HEK293 (cell line): ENCODE data around the gene TACC2.

Source experiments
- BCL11B ChIP-seq: fragments of 450-650 bp; formaldehyde crosslinking; IDR thresholded peaks from 2 replicates; pipeline ENCODE4 v1.5.1; 2016; ENCODE audit warnings: low read depth, missing biosample characterization, missing genetic modification characterization
- KLF10 ChIP-seq: fragments of 450-650 bp; IDR thresholded peaks from 2 replicates; pipeline ENCODE4 v1.5.1; 2018; ENCODE audit warnings: missing biosample characterization, mild to moderate bottlenecking, missing genetic modification characterization
- KLF8 ChIP-seq: fragments of 450-650 bp; formaldehyde crosslinking; IDR thresholded peaks from 2 replicates; pipeline ENCODE4 v1.5.1; 2016; ENCODE audit warnings: missing biosample characterization, missing genetic modification characterization
- RBAK ChIP-seq: fragments of 450-650 bp; formaldehyde crosslinking; IDR thresholded peaks from 2 replicates; pipeline ENCODE4 v1.5.1; 2016; ENCODE audit warnings: missing biosample characterization, missing genetic modification characterization
- ZBTB17 ChIP-seq: fragments of 450-650 bp; formaldehyde crosslinking; IDR thresholded peaks from 2 replicates; pipeline ENCODE4 v1.5.1; 2016; ENCODE audit warnings: missing biosample characterization, missing genetic modification characterization
- ZBTB20 ChIP-seq: fragments of 450-650 bp; formaldehyde crosslinking; IDR thresholded peaks from 2 replicates; pipeline ENCODE4 v1.5.1; 2016; ENCODE audit warnings: missing biosample characterization, missing genetic modification characterization
- ZBTB48 ChIP-seq: fragments of 450-650 bp; formaldehyde crosslinking; IDR thresholded peaks from 2 replicates; pipeline ENCODE4 v1.5.1; 2016; ENCODE audit warnings: missing biosample characterization, missing genetic modification characterization
- ZFHX2 ChIP-seq: fragments of 450-650 bp; formaldehyde crosslinking; conservative IDR thresholded peaks from 2 replicates; pipeline ENCODE4 v1.5.1; 2016; ENCODE audit warnings: missing biosample characterization, missing genetic modification characterization
- ZNF184 ChIP-seq: fragments of 450-650 bp; IDR thresholded peaks from 2 replicates; pipeline ENCODE4 v1.5.1; 2018; ENCODE audit warnings: missing biosample characterization, mild to moderate bottlenecking, missing genetic modification characterization
- ZNF2 ChIP-seq: fragments of 450-650 bp; formaldehyde crosslinking; IDR thresholded peaks from 2 replicates; pipeline ENCODE4 v1.5.1; 2016; ENCODE audit warnings: missing biosample characterization, missing genetic modification characterization
- ZNF354C ChIP-seq: fragments of 450-650 bp; formaldehyde crosslinking; IDR thresholded peaks from 2 replicates; pipeline ENCODE4 v1.5.1; 2016; ENCODE audit warnings: missing biosample characterization, missing genetic modification characterization, low read depth, borderline replicate concordance
- ZNF366 ChIP-seq: fragments of 450-650 bp; formaldehyde crosslinking; conservative IDR thresholded peaks from 2 replicates; pipeline ENCODE4 v1.5.1; 2016; ENCODE audit warnings: missing biosample characterization, missing genetic modification characterization
- ZNF416 ChIP-seq: fragments of 450-650 bp; formaldehyde crosslinking; IDR thresholded peaks from 2 replicates; pipeline ENCODE4 v1.5.1; 2016; ENCODE audit warnings: missing biosample characterization, missing genetic modification characterization
- ZNF423 ChIP-seq: fragments of 450-650 bp; formaldehyde crosslinking; IDR thresholded peaks from 2 replicates; pipeline ENCODE4 v1.5.1; 2016; ENCODE audit warnings: missing biosample characterization, missing genetic modification characterization
- ZNF473 ChIP-seq: fragments of 450-650 bp; formaldehyde crosslinking; IDR thresholded peaks from 2 replicates; pipeline ENCODE4 v1.5.1; 2017; ENCODE audit warnings: missing biosample characterization, missing genetic modification characterization
- ZNF549 ChIP-seq: fragments of 450-650 bp; IDR thresholded peaks from 2 replicates; pipeline ENCODE4 v1.5.1; 2018; ENCODE audit warnings: missing biosample characterization, missing genetic modification characterization, mild to moderate bottlenecking, inconsistent platforms, moderate library complexity
- ZNF560 ChIP-seq: fragments of 450-650 bp; formaldehyde crosslinking; IDR thresholded peaks from 2 replicates; pipeline ENCODE4 v1.5.1; 2017; ENCODE audit warnings: missing biosample characterization, missing genetic modification characterization, borderline replicate concordance
- ZNF626 ChIP-seq: fragments of 450-650 bp; sonication (Bioruptor Pico); formaldehyde crosslinking; IDR thresholded peaks from 2 replicates; pipeline ENCODE4 v1.5.1; 2018; ENCODE audit warnings: missing biosample characterization, missing genetic modification characterization, inconsistent platforms
- ZNF629 ChIP-seq: fragments of 450-650 bp; formaldehyde crosslinking; IDR thresholded peaks from 2 replicates; pipeline ENCODE4 v1.5.1; 2017; ENCODE audit warnings: missing biosample characterization, missing genetic modification characterization
- ZNF791 ChIP-seq: fragments of 450-650 bp; formaldehyde crosslinking; IDR thresholded peaks from 2 replicates; pipeline ENCODE4 v1.5.1; 2016; ENCODE audit warnings: missing biosample characterization, missing genetic modification characterization
- TF ChIP-seq, protein P1 (sequence below): fragments of 450-650 bp; formaldehyde crosslinking; IDR thresholded peaks from 2 replicates; pipeline ENCODE4 v1.5.1; 2016; ENCODE audit warnings: missing biosample characterization, missing genetic modification characterization, low read depth
- TF ChIP-seq, protein P2 (sequence below): fragments of 450-650 bp; formaldehyde crosslinking; IDR thresholded peaks from 2 replicates; pipeline ENCODE4 v1.5.0; 2017; ENCODE audit warnings: missing biosample characterization, missing genetic modification characterization, borderline replicate concordance
- TF ChIP-seq, protein P3 (sequence below): fragments of 450-650 bp; formaldehyde crosslinking; IDR thresholded peaks from 2 replicates; pipeline ENCODE4 v1.5.1; 2016; ENCODE audit warnings: missing biosample characterization, missing genetic modification characterization
- TF ChIP-seq, protein P4 (sequence below): fragments of 450-650 bp; formaldehyde crosslinking; IDR thresholded peaks from 2 replicates; pipeline ENCODE4 v1.5.1; 2016; ENCODE audit warnings: missing biosample characterization, missing genetic modification characterization
- TF ChIP-seq, protein P5 (sequence below): fragments of 450-650 bp; formaldehyde crosslinking; IDR thresholded peaks from 2 replicates; pipeline ENCODE4 v1.5.1; 2016; ENCODE audit warnings: missing biosample characterization, missing genetic modification characterization
- TF ChIP-seq, protein P6 (sequence below): fragments of 450-650 bp; formaldehyde crosslinking; IDR thresholded peaks from 2 replicates; pipeline ENCODE4 v1.5.1; 2017; ENCODE audit warnings: missing biosample characterization, mild to moderate bottlenecking, missing genetic modification characterization, moderate library complexity

The TACC2 gene

DNA sequence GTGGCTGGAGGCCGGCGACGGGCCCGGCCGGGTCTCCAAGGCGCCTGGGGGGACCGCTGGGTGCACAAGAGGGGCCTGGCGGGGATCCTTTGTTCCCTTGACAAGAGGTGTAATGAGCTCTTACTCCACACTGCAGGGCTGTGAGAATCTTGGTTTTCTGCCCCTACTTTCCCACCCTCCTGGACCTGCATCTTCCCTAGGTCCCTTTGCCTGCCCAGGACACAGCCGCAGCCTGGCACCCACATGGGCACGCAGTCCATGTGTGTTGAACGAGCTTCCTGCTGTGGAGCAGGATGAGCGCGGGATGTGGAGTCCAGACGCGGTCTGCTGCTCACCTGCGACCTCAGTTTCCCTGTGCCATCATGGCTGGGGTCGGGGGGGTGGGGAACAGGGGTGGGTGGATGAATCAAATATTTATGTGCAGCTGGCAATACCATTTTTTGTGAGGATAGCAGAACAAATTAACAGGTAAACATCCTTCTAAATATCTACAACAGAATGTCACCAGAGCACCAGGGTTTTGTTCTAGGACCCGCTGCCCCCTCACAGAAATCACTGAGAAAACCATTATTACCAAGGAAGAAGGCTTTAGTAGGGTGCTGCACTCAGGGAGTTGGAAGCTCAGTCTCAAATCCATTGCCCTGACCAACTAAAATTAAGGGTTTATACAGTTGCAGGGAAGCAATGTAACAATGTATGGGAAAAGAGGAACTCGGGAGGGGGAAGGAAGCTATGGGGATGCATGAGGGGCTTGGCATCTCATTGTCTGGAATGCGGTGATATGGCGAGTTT is 13.5 kb upstream of the TACC2 start (continued):
- TF ChIP-seq ZNF626 (tag by site-specific recombination) (no peak), ZNF366 (no peak), ZNF629 (tag by site-specific recombination) (no peak), KLF10 (no peak), ZNF549 (tag by site-specific recombination) (no peak), RBAK (tag by site-specific recombination) (no peak), ZNF354C (tag by site-specific recombination) (no peak), ZNF2 (tag by site-specific recombination) (no peak), ZNF560 (tag by site-specific recombination) (no peak), KLF8 (tag by site-specific recombination) (0 out of 2 replicates have a peak, but pooled peaks have one; percentile 5), ZBTB20 (tag by site-specific recombination) (peak; percentile 70), ZBTB48 (tag by site-specific recombination) (0 out of 2 replicates have a peak, but pooled peaks have one; percentile 39), ZNF423 (tag by site-specific recombination) (peak; percentile 28; the same call in 1 of the 2 replicates), ZFHX2 (tag by site-specific recombination) (no peak), ZBTB17 (tag by site-specific recombination) (0 out of 2 replicates have a peak, but pooled peaks have one; percentile 6), ZNF416 (tag by site-specific recombination) (no peak), ZNF473 (tag by site-specific recombination) (no peak), BCL11B (tag by site-specific recombination) (no peak), ZNF791 (tag by site-specific recombination) (no peak), ZNF184 (tag by site-specific recombination) (no peak)
- TF ChIP-seq, protein P1, sequence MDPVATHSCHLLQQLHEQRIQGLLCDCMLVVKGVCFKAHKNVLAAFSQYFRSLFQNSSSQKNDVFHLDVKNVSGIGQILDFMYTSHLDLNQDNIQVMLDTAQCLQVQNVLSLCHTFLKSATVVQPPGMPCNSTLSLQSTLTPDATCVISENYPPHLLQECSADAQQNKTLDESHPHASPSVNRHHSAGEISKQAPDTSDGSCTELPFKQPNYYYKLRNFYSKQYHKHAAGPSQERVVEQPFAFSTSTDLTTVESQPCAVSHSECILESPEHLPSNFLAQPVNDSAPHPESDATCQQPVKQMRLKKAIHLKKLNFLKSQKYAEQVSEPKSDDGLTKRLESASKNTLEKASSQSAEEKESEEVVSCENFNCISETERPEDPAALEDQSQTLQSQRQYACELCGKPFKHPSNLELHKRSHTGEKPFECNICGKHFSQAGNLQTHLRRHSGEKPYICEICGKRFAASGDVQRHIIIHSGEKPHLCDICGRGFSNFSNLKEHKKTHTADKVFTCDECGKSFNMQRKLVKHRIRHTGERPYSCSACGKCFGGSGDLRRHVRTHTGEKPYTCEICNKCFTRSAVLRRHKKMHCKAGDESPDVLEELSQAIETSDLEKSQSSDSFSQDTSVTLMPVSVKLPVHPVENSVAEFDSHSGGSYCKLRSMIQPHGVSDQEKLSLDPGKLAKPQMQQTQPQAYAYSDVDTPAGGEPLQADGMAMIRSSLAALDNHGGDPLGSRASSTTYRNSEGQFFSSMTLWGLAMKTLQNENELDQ (tag by site-specific recombination), result no peak
- TF ChIP-seq, protein P2, sequence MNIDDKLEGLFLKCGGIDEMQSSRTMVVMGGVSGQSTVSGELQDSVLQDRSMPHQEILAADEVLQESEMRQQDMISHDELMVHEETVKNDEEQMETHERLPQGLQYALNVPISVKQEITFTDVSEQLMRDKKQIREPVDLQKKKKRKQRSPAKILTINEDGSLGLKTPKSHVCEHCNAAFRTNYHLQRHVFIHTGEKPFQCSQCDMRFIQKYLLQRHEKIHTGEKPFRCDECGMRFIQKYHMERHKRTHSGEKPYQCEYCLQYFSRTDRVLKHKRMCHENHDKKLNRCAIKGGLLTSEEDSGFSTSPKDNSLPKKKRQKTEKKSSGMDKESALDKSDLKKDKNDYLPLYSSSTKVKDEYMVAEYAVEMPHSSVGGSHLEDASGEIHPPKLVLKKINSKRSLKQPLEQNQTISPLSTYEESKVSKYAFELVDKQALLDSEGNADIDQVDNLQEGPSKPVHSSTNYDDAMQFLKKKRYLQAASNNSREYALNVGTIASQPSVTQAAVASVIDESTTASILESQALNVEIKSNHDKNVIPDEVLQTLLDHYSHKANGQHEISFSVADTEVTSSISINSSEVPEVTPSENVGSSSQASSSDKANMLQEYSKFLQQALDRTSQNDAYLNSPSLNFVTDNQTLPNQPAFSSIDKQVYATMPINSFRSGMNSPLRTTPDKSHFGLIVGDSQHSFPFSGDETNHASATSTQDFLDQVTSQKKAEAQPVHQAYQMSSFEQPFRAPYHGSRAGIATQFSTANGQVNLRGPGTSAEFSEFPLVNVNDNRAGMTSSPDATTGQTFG (tag by site-specific recombination), result no peak
- TF ChIP-seq, protein P3, sequence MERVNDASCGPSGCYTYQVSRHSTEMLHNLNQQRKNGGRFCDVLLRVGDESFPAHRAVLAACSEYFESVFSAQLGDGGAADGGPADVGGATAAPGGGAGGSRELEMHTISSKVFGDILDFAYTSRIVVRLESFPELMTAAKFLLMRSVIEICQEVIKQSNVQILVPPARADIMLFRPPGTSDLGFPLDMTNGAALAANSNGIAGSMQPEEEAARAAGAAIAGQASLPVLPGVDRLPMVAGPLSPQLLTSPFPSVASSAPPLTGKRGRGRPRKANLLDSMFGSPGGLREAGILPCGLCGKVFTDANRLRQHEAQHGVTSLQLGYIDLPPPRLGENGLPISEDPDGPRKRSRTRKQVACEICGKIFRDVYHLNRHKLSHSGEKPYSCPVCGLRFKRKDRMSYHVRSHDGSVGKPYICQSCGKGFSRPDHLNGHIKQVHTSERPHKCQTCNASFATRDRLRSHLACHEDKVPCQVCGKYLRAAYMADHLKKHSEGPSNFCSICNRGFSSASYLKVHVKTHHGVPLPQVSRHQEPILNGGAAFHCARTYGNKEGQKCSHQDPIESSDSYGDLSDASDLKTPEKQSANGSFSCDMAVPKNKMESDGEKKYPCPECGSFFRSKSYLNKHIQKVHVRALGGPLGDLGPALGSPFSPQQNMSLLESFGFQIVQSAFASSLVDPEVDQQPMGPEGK (tag by site-specific recombination), result peak; percentile 75
- TF ChIP-seq, protein P4, sequence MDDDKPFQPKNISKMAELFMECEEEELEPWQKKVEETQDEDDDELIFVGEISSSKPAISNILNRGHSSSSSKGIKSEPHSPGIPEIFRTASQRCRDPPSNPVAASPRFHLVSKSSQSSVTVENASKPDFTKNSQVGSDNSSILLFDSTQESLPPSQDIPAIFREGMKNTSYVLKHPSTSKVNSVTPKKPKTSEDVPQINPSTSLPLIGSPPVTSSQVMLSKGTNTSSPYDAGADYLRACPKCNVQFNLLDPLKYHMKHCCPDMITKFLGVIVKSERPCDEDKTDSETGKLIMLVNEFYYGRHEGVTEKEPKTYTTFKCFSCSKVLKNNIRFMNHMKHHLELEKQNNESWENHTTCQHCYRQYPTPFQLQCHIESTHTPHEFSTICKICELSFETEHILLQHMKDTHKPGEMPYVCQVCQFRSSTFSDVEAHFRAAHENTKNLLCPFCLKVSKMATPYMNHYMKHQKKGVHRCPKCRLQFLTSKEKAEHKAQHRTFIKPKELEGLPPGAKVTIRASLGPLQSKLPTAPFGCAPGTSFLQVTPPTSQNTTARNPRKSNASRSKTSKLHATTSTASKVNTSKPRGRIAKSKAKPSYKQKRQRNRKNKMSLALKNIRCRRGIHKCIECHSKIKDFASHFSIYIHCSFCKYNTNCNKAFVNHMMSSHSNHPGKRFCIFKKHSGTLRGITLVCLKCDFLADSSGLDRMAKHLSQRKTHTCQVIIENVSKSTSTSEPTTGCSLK (tag by site-specific recombination), result no peak
- TF ChIP-seq, protein P5, sequence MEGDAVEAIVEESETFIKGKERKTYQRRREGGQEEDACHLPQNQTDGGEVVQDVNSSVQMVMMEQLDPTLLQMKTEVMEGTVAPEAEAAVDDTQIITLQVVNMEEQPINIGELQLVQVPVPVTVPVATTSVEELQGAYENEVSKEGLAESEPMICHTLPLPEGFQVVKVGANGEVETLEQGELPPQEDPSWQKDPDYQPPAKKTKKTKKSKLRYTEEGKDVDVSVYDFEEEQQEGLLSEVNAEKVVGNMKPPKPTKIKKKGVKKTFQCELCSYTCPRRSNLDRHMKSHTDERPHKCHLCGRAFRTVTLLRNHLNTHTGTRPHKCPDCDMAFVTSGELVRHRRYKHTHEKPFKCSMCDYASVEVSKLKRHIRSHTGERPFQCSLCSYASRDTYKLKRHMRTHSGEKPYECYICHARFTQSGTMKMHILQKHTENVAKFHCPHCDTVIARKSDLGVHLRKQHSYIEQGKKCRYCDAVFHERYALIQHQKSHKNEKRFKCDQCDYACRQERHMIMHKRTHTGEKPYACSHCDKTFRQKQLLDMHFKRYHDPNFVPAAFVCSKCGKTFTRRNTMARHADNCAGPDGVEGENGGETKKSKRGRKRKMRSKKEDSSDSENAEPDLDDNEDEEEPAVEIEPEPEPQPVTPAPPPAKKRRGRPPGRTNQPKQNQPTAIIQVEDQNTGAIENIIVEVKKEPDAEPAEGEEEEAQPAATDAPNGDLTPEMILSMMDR (tag by site-specific recombination), result peak; percentile 31; the same call in 1 of the 2 replicates
- TF ChIP-seq, protein P6, sequence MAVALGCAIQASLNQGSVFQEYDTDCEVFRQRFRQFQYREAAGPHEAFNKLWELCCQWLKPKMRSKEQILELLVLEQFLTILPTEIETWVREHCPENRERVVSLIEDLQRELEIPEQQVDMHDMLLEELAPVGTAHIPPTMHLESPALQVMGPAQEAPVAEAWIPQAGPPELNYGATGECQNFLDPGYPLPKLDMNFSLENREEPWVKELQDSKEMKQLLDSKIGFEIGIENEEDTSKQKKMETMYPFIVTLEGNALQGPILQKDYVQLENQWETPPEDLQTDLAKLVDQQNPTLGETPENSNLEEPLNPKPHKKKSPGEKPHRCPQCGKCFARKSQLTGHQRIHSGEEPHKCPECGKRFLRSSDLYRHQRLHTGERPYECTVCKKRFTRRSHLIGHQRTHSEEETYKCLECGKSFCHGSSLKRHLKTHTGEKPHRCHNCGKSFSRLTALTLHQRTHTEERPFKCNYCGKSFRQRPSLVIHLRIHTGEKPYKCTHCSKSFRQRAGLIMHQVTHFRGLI (tag by site-specific recombination), result no peak
- TF ChIP-seq, all 188 proteins: peak for 13
